GM21390 (cell line): Measurements from ENCODE around the gene MTARC2.
A peak's percentile ranks its signal among the peaks of the same experiment; 100 is the strongest.

Experiments used
- ATAC-seq: cut with Tn5 transposase; IDR thresholded peaks from one replicate; pipeline ENCODE4 v1.9.1; 2021; ENCODE audit not compliant: unreplicated experiment

Gene MTARC2

DNA sequence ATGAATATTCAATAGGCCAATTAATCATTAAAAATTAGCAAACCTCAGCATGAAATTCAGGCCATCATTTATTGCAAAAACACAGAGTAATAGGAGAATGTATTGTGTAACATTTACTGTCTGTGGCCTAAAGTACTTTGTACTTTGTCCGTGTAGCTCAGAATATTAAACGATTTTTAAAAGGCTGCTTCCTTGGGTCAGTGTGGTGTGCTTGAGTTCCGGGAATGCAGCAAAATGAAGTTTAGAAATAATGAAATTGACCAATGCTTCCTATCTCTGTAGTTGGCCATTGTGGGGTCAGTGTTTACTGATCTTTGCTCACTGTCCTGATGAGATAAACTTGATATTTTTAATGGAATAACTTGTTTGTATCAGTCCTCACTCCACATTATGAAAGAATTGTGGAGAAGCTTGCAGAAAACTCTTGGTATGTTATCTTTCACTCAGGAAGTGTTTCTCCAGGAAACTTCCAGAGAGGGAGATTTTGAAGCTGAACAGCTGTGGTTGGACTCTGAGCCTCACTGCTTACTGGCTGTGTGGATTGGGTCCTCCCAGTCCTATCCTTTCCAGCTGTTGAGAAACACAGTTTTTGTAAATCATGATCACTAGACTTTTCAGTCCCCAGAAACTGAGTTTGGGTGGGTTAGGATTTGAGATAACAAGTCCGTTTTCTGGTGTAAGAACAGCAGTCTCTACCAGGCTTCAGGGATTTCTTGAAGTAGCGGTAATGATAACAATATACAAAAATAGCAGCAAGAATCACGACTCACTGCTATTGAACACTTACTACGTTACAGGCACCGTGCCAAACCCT is 19.4 kb downstream of the MTARC2 start:
- peak; percentile 32 for ATAC-seq

DNA sequence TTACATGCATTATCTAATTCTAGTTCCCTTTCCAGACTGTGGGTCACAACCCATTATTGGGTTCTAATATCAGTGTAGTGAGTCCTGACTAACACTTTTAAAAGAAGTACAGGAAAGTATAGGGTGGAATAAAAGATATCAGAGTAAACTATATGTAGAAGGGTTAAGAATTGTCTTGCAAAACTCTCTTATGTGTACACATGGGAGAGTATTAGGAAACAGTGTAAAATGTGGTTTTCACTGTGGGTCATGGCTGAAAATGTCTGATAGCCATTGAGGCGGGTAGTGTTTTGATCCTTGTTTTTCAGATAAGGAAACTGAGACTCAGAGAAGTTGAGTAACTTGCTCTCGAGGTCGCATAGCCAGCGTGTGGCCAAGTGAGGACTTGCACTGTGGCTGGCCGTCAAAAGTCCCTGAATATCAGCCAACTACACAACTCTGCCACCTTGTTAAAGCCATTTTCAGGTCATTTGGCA is 20.0 kb downstream of the MTARC2 start:
- peak; percentile 11 for ATAC-seq

DNA sequence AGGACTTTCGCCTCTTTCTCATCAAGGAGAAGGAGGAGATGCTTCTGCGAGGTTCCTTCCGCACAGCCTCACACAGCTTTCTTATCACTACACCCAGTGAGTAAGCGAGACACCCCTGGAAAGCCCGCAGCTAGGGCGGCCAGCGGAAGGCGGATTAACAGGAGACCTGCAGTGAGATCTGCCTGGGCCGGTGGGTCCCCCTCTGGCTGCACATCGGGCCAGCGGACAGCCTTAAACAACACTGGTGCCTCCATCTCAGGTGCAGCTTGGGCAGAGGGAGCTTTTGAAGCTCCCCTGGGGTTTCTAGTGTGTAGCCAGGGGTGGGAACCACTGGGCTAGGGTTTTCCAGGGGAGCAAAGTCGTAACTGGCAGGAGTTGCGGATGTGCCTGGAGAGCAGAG is 21.1 kb downstream of the MTARC2 start:
- no peak for ATAC-seq

DNA sequence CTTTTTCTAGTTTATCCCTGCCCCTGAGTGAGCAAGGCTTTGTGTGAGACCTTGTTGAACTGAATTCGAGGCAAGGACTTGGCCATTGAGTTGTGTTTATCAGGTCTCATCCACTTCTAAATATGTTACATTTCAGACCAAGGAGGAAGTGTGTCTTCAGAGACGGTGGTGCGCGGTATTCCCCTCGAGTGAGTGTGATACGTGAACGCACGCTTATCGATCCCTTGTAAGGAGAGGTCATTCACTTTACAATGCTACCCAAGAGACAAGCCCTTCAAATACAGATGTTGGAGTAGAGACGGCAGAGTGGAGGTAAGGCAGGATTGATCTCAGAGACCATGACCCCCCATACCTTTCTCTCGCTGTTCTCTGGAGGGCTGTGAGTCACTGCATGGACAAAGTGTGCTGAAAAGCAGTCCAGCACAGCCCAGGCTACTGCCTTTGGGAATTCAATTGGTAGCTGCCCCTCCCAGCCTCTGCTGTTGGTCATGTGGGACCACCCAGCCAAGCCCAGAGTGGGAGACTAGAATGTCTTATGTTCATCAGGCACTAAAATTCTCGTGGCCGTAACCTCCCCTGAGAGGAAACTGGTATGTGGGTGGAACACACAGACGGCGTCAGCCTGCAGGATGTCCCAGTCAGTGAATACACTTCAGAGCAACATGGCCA is 22.3 kb downstream of the MTARC2 start:
- peak; percentile 64 for ATAC-seq

DNA sequence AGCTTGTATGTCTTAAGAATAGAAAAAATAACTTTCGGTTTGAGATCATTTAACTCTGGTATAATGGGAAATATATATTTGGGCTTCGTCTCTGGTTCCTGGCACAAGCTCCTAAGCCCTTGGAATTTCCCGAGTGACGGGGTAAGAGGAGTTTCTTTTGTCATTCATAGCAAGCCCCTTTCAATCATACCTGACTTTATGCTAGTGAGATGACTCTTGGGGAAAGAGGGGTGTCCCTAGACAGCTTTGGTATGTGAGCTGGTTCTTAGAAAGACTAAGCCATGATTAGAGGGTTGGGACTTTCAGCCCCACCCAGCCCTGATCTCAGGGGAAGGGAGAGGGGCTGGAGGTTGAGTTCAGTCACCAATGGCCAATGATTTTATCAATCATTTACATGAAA is 24.7 kb downstream of the MTARC2 start:
- ATAC-seq, result no peak

DNA sequence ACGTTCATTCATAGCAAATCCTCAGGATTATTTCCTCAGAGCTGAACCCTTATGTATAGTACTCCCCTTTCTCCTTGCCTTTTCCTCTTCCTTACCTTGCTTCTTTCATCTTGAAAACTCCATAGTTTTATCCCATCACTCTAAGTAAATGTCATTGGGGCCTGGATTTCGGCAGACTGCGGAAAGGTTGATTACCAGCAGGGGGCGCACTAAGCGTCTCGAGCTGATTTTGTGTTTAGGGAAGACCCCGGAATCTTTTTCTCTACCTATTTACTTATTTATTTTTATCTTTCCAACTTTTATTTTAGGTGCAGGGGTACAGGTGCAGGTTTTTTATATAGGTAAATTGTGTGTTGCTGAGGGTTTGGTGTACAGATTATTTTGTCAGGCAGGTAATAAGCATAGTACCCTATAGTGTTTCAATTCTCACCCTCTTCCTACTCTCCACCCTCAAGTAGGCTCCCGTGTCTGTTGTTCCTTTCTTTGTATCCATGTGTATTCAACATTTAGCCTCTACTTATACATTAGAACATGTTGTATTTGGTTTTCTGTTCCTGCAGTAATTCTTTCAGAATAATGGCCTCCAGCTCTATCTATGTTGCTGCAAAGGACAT is 27.2 kb downstream of the MTARC2 start:
- no peak for ATAC-seq

DNA sequence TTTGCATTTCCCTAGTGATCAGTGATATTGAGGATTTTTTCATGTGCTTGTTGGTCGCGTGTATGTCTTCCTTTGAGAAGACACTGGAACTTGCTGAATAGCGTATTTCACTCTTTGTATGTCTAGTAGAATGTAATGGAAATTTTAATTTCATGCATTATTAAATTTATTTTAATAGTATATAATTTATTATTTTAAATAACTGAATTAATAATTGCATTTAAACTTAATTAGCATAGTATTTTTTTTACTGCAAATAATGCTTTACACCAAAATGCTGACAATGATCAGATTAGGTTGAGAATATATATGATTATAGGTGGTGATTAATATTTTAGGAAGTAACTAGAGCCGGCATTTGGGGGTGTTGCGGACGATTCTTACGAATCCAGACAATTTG is 28.1 kb downstream of the MTARC2 start:
- ATAC-seq, result no peak

DNA sequence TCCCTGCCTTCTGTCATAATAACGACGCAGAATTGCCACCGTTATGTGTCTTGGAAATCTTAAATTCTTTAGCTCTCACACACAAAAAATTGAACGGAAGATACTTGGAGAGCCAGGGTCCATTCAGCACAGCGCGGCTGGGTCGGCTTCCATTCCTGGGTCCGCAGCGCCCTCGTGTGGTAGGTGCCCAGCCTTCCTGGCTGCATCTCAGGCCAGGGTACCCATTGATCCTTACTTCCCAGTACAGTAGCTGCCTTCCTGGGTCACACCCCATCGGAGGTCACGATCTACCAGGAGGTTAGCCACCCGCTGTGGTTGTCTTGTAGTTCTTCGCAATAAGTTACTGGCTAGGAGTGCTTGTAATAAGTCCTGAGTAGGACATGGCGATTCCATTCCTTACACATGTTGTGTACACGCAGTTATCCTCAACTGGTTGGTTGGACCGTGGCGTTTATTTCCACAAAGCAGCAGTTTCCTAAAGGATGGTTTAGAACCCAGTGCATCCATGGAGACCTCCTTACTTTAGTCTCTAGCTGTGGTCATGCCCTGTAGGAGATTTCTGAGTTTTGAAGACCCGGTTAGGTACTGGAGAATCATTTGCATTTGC is 28.7 kb downstream of the MTARC2 start:
- ATAC-seq, result peak; percentile 87

DNA sequence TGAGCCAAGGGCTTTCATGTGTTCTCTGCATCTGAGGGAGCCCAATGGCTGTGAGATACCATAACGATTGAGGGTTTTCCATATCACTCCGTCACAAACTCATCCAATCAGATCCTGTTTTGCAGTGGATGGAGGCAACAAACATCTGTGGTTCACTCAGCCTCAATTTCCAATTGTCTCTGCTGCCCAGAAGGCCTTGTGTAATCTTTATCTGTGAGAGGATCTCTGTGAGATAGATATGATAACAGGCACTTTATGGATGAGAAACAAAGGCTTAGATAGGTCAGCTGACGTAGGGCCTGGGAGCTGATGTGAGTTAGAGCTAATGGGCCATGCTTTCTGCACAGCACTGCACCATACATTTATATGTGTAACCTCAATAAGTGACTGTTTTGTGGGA is 35.3 kb downstream of the MTARC2 start:
- no peak for ATAC-seq

DNA sequence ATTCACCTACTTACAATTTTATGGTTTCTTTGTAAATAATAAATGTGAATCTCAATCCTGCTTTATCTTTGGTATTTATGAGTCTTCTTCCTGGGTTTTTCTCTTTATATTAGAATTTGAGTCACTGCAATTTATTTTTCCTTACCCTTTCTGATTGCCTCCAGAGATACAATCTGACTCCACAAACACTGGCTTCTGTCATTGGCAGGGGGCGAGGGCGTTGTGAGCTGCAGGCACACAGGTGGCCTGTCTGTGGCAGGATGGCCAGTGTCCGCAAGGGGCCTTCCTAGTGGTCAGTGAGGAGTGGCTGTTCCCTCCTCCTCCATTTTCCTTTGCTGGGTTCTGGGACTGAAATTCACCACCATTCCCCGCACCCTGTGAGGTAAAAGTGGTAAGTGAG is 36.6 kb downstream of the MTARC2 start:
- ATAC-seq, result no peak

DNA sequence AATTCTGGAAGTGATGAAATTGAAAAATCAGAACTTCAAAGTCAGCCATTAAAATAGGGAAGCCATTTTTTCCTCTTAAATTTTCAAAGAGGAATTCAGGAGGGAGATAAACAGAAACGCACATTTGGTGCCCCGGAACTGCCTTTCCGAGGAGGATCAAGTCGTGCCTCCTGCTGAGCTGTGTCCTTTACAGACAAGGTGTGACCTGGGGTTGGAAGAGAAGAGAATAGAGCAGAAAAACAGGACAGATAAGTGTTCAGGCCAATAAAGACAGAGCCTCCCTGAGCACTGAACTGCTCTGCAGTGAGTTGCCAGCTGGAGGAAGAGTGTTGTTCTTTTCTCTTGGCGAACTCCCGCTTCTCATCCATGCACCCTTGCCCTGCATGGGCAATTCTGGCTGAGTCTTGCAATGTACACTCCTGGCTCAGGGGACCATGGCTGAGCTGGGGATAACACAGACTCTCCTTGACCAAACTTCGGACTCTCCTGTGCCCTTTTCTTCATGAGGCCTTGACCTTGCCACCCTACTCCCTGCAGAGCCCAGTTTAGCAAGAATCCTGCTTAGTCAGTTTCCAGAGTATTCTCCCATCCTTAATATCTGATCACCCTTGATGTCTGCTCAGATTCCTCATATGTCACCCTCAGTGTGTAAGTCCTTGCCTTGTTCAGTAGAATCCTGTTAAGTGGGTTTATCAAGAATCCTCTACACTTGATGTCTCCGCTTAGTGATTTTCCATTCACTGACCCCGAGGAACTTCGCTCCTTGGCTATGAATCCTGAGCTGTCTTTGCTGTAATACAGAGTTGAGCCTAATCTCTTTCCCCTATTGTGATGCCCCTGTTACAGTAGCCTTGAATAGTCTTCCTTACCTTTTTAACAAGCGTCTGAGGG is 37.3 kb downstream of the MTARC2 start:
- ATAC-seq, result no peak

DNA sequence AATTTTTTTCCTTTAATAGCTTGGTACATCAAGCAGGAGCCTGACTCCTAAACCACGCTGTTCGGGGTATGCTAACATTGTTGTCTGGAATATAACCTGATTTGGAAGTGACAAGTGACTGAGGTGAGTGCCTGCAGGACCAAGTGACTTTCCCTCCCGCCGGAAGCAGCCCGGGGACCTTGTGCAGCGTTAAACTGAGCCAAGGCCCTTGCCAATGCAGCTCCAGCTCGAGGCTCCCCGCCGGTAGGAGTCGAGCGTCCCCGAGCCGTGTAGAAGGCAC is 37.9 kb downstream of the MTARC2 start:
- ATAC-seq, result no peak

DNA sequence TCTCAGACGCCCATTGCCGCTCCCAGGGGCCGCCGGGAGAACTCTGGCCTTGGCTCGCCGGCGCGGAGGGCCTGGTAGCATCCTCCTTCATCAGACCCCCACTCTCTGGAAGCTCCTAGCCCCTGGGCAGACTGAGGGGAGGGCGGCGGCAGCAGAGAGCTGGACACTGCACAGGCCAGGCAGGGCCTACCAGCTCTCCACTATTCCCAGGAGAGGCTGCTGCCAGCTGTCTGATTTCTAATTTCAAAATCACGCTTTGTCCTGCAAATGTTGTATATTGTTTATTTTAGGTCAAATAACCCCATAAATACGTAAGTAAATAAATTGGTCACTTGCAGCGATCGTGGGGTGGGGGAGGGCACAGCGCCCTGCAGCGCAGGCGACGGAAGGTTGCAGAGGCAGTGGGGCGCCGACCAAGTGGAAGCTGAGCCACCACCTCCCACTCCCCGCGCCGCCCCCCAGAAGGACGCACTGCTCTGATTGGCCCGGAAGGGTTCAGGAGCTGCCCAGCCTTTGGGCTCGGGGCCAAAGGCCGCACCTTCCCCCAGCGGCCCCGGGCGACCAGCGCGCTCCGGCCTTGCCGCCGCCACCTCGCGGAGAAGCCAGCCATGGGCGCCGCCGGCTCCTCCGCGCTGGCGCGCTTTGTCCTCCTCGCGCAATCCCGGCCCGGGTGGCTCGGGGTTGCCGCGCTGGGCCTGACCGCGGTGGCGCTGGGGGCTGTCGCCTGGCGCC is 38.4 kb downstream of the MTARC2 start, which contains the start of gene MTARC1:
Gene MTARC1, plus strand, starts transcription at position 577 of the 732 bp plus-strand sequence. Its CDS starts 32 bp downstream, at position 609.
- ATAC-seq, result peak; percentile 81

DNA sequence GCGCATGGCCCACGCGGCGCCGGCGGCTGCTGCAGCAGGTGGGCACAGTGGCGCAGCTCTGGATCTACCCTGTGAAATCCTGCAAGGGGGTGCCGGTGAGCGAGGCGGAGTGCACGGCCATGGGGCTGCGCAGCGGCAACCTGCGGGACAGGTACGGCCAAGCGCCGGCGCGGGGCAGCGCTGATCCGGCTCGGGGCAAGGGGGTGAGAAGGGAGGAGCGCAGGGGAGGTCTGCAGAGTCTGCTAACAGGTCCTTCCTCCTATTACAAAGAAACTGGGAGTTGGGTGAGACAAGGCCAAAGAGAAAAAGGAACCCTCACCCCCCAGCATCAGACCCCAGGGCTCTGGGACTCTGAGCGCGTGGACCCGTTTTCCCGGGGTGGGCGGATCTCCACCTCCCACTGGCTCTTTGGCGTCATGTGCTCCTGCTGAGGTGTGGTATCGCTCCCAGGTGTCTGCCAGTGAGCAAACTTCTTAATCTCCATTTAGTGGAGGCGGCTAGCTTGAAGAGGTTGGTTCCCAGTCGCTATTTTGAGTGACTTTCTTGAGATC is 39.0 kb downstream of the MTARC2 start:
- peak; percentile 42 for ATAC-seq

DNA sequence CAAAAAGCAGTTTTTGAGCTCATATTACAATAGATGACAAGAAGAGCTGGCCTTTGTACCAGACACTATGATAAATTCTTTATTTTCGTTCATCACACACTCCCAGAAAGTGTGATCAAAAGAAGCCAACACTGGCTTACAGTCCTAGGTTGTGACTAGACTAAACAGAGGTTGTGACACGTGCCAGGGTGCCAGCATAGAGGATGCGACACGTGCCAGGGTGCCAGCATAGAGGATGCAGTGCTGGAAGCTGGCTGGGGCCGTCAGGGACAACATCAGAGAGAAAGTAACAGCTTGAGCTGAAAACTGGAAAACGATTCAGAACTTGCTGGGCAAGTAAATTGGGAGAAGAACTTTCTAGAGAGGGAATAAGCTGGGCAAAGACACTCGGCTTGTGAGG is 40.8 kb downstream of the MTARC2 start:
- ATAC-seq, result no peak

DNA sequence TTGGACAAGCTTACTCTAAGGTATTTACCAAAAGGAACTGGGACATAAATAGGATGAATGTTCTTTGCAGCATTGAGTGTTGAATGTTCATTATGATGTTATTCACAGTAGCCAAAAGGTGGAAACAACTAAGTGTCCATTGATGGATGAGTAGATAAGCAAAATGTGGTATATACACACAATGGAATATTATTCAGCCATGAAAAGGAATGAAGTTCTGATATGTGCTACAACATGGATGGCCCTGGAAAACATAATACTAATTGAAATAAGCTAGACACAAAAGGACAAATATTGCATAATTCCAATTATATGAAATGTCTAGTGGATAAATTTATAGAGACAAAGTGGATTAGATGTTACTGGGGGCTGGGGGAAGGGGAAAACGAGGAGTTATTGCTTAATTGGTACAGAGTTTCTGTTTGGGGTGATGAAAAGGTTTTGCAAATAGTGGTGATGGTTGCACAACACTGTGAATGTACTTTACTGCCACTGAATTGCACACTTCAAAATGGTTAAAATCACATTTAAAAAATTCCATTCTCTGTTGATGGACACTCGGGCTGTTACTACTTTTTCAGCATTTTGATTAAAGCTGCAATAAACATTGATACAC is 41.5 kb downstream of the MTARC2 start:
- ATAC-seq, result no peak

DNA sequence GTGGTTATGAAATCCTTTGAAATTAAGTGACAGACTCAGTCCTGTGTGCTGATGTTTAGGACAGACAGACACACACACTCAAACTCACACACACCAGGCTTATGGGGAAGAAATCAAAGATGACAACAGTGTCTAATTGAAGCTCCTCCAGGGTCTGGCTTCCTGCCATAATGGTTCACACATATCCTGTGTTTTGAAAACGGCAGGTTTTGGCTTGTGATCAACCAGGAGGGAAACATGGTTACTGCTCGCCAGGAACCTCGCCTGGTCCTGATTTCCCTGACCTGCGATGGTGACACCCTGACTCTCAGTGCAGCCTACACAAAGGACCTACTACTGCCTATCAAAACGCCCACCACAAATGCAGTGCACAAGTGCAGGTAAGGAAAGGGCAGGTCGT is 43.2 kb downstream of the MTARC2 start:
- ATAC-seq, result no peak

DNA sequence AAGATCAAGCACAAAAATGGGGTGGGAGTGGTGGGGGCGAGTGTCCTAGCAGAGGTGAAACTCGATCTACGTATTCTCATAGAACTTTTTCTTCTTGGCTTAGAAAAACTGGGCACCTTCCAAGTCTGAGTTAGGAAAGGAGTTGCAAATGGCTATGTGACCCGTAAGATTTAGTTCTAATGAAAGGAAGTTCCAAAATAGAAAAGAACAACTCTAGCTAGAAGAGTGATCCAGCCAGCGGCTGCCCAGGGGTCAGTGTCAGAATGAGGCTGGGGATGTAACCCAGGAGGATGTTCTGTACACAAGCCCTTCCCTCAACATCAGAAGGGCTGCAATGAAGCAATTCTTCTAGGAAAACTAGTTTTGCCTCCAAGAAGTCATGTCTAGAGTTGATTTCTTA is 43.8 kb downstream of the MTARC2 start:
- no peak for ATAC-seq

DNA sequence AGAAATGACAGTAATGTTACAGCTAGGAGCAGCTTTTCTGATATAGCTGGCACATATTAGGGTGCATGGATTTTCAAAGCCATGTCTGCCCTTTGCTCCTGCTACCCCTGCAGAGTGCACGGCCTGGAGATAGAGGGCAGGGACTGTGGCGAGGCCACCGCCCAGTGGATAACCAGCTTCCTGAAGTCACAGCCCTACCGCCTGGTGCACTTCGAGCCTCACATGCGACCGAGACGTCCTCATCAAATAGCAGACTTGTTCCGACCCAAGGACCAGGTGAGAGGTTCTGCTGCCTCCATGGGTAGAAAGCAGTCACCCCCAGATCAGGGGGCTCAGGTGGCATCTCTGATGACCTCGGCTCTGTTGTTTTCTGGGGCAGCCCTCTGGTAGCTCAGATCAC is 48.4 kb downstream of the MTARC2 start:
- no peak for ATAC-seq
